ENCODE data around the gene DDX24. TPM values are rescaled to one million over a fixed set of nuclear protein-coding genes. Genes with fewer than 3 reads are reported as not detected.

Gene DDX24
- polyA plus RNA-seq, 1 donor (not counting 4 experiments of a cell fraction or from before 2014, with no cell fraction given), result 171 TPM

DNA sequence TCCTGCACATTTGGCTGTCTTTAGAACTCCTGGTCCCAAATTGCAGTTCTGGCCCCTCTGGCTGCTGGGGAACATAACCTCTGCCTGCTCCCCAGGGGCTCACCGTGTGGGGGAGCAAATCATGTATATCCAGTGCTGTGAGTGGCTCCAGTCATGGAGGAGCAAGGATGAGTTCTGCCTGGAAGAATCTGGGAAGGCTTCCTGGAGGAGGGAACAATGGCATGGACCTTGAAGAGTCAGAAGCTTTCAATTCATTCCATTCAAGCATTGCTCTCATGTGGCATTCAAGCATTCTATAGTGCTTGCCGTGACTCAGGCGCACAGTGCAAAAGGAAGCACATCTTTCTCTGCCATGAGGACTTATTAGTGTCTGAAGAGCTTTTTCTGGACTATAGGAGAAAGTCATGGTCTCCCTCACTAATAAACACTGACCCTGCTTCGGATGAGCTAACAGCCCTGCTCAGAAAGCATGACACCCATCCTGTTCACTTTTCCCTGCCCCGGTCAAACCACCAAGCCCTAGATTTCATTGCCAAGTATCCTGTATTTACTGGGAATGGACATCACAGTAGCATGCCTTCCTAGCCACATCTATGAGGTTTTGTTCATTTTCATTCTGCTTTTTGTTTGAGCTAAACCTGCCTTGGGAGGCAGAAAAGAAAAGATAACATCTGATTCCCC, 33.0 kb upstream of the DDX24 start:
- Histone ChIP-seq H2AFZ (ENCODE audit: control insufficient read depth, low read length) (no peak overlapping the region), H3K27me3 (ENCODE audit: control insufficient read depth, extremely low read depth, insufficient read depth, low read length) (peaks cover 8% of the 10 kb centered on the region), H3K9me1 (ENCODE audit: control insufficient read depth, extremely low read depth, insufficient read depth, low read length) (no peaks in the 10 kb centered on the region), H3K9ac (ENCODE audit: control insufficient read depth, extremely low read depth, insufficient read depth, low read length) (no peak overlapping the region), H3K4me2 (ENCODE audit: control insufficient read depth, extremely low read depth, insufficient read depth, low read depth, low read length) (no peak overlapping the region), H3K9me3 (ENCODE audit: control insufficient read depth, low read depth, low read length) (no peaks in the 10 kb centered on the region), H4K20me1 (ENCODE audit: control insufficient read depth, extremely low read depth, insufficient read depth, low read length) (no peaks in the 10 kb centered on the region), H3K4me3 (ENCODE audit: control insufficient read depth in 2 of 3, extremely low read depth in 1 of 3, insufficient read depth in 2 of 3, low read depth in 1 of 3, low read length in 3 of 3) (no peak overlapping the region), H3K4me1 (ENCODE audit: control insufficient read depth, extremely low read depth, insufficient read depth, low read length) (peaks cover 17% of the 10 kb centered on the region), H3K36me3 (ENCODE audit: control insufficient read depth in 2 of 2, extremely low read depth in 1 of 2, insufficient read depth in 2 of 2, low read length in 2 of 2) (no peaks in the 10 kb centered on the region), H3K27ac (ENCODE audit: control insufficient read depth, insufficient read depth, low read length) (no peak overlapping the region), H3K79me2 (ENCODE audit: control insufficient read depth, insufficient read depth, low read length) (peaks cover 12% of the 10 kb centered on the region)
- DNase-seq (ENCODE audit: low read depth, low spot score) (no peak), FAIRE-seq (no peak)
- dilution Hi-C loops (cut with MboI; ENCODE audit: extremely low pct_ligation_motif_present, low sequenced_read_pairs), result no loop called here
- TF ChIP-seq, protein P1, sequence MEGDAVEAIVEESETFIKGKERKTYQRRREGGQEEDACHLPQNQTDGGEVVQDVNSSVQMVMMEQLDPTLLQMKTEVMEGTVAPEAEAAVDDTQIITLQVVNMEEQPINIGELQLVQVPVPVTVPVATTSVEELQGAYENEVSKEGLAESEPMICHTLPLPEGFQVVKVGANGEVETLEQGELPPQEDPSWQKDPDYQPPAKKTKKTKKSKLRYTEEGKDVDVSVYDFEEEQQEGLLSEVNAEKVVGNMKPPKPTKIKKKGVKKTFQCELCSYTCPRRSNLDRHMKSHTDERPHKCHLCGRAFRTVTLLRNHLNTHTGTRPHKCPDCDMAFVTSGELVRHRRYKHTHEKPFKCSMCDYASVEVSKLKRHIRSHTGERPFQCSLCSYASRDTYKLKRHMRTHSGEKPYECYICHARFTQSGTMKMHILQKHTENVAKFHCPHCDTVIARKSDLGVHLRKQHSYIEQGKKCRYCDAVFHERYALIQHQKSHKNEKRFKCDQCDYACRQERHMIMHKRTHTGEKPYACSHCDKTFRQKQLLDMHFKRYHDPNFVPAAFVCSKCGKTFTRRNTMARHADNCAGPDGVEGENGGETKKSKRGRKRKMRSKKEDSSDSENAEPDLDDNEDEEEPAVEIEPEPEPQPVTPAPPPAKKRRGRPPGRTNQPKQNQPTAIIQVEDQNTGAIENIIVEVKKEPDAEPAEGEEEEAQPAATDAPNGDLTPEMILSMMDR (optimal IDR thresholded peaks at IDR 0.05 in 1 of 3, IDR thresholded peaks at IDR 0.05 in 1 of 3, conservative IDR thresholded peaks at IDR 0.05 in 1 of 3; ENCODE audit: extremely low read depth in 1 of 3, insufficient read depth in 2 of 3, low read length in 3 of 3), result no peak
- TF ChIP-seq EZH2 (IDR thresholded peaks at IDR 0.05; ENCODE audit: low read length), result no peak

DNA sequence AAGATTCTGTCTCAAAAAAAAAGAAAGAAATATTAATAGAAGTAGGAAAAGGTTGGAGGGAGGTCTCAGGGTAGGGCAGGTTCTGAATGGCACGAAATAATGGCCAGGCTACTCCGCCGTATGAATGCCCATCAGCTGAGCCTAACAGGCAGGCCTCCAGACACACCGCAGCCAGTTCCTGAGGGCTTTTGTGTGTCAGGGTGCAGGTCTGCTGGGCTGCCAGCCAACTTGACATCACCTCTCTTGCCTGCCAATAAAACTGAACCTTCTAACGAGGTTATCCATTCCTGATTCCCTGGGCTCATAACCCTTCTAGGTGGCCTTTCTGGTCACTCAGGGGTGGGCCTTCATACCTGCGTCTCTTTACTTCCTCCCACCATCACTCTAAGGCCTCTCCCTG, 32.5 kb upstream of the DDX24 start:
- peaks cover 17% of the 10 kb centered on the region for H3K4me1 ChIP-seq (ENCODE audit: control insufficient read depth, extremely low read depth, insufficient read depth, low read length)
- H3K27ac ChIP-seq (ENCODE audit: control insufficient read depth, insufficient read depth, low read length), result no peak overlapping the region
- dilution Hi-C loops (cut with MboI; ENCODE audit: extremely low pct_ligation_motif_present, low sequenced_read_pairs), result no loop called here

More for the DNA sequence above, 32.5 kb upstream of the DDX24 start:
- FAIRE-seq (no peak), DNase-seq (ENCODE audit: low read depth, low spot score) (no peak)
- no peak overlapping the region for H2AFZ ChIP-seq (ENCODE audit: control insufficient read depth, low read length)
- peaks cover 12% of the 10 kb centered on the region for H3K79me2 ChIP-seq (ENCODE audit: control insufficient read depth, insufficient read depth, low read length)
- H3K9ac ChIP-seq (ENCODE audit: control insufficient read depth, extremely low read depth, insufficient read depth, low read length), result no peak overlapping the region
- H3K9me3 ChIP-seq (ENCODE audit: control insufficient read depth, low read depth, low read length), result no peaks in the 10 kb centered on the region
- H4K20me1 ChIP-seq (ENCODE audit: control insufficient read depth, extremely low read depth, insufficient read depth, low read length), result no peaks in the 10 kb centered on the region
- no peak for TF ChIP-seq EZH2 (IDR thresholded peaks at IDR 0.05; ENCODE audit: low read length)
- TF ChIP-seq, protein P1 (optimal IDR thresholded peaks at IDR 0.05 in 1 of 3, IDR thresholded peaks at IDR 0.05 in 1 of 3, conservative IDR thresholded peaks at IDR 0.05 in 1 of 3; ENCODE audit: extremely low read depth in 1 of 3, insufficient read depth in 2 of 3, low read length in 3 of 3), result no peak
- no peaks in the 10 kb centered on the region for H3K36me3 ChIP-seq (ENCODE audit: control insufficient read depth in 2 of 2, extremely low read depth in 1 of 2, insufficient read depth in 2 of 2, low read length in 2 of 2)
- H3K4me2 ChIP-seq (ENCODE audit: control insufficient read depth, extremely low read depth, insufficient read depth, low read depth, low read length), result no peak overlapping the region
- H3K4me3 ChIP-seq (ENCODE audit: control insufficient read depth in 2 of 3, extremely low read depth in 1 of 3, insufficient read depth in 2 of 3, low read depth in 1 of 3, low read length in 3 of 3), result no peak overlapping the region
- H3K9me1 ChIP-seq (ENCODE audit: control insufficient read depth, extremely low read depth, insufficient read depth, low read length), result no peaks in the 10 kb centered on the region
- H3K27me3 ChIP-seq (ENCODE audit: control insufficient read depth, extremely low read depth, insufficient read depth, low read length), result peaks cover 8% of the 10 kb centered on the region

Measured in keratinocyte (primary cell).